ENCODE measurements around the gene UCKL1.
"Not testable (repeated sequence)": the region's sequence is repeated elsewhere in the genome, so short reads cannot be mapped to it uniquely, and the experiment has no call there.

UCKL1 gene

DNA sequence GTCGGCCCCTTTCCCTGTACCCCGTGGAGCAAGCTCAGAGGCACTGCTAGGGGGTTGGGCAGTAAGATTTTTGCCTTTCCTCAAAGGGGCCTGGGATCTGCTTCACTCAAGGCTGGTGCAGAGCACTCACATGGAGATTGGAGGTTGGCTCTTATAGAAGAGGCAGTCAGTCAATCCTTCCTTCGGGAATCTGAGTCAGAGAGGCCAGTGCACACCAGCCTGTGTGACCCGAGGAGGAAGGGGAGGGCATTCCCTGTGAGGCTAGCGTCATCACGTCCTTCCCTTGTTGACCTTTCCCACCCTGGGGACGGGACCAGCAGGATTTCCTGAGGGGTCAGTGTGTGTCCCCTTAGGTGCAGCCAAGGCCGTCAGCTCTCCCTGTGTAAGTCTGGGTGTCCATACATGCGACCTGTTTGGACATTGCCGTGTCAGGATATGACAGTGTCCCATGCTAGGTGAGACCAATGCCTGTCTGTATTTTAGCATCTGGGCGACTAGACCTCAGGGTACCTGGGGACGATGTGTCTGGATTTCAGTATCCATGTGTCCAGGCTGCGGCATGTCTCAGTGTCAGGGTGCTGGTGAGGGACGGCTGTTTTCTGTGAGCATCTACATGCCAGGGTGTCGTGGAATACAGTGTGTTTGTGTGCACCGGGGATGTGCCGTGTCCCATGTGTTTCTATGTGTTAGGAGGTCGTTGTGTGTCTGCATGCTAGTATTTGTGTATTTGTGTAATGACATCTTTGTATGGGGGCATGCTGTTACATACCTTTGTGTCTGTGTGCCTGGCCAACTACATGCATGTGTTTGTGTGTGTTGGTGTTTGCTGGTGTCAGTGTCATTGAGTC is 16.3 kb upstream of the UCKL1 start:
- DNase-seq, result no peak

DNA sequence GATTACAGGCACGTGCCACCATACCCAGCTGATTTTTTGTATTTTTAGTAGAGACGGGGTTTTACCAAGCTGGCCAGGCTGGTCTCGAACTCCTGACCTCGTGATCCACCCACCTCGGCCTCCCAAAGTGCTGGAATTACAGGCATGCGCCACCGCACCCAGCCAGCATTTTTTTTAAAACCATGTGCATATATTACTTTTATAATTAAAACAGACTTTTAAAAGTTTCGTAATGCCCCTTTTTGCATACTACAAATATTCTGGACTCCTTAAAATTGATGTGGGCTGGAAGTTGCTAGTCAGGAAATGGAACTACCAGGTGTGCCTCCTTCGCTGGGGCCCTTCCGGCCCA is 15.7 kb upstream of the UCKL1 start:
- DNase-seq, result not testable (repeated sequence)

DNA sequence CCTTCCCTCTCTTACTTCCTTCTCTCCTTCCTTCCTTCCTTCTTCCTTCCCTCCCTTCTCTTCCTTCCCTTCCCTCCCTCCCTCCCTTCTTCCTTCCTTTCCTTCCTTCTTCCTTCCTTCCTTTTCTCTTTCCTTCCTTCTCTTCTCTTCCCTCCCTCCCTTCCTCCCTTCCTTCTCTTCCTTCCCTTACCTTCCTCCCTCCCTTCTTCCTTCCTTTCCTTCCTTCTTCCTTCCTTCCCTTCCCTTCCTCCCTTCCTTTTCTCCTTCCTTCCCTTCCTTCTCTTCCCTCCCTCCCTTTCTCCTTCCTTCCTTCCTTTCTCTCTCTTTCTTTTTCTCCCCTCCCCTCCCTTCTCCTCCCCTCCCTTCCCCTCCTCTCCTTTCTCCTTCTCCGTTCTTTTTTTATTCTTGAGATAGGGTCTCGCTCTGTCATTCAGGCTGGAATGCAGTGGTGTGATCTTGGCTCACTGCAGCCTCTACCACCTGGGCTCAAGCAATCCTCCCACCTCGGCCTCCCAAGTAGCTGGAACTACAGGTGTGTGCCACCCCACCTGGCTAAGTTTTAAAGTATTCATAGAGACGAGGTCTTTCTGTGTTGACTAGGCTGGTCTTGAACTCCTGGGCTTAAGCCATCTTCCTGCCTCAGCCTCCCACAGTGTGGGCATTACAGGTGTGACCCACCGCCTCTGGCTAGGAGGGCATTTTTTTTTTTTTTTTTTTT is 14.7 kb upstream of the UCKL1 start:
- DNase-seq, result no peak

DNA sequence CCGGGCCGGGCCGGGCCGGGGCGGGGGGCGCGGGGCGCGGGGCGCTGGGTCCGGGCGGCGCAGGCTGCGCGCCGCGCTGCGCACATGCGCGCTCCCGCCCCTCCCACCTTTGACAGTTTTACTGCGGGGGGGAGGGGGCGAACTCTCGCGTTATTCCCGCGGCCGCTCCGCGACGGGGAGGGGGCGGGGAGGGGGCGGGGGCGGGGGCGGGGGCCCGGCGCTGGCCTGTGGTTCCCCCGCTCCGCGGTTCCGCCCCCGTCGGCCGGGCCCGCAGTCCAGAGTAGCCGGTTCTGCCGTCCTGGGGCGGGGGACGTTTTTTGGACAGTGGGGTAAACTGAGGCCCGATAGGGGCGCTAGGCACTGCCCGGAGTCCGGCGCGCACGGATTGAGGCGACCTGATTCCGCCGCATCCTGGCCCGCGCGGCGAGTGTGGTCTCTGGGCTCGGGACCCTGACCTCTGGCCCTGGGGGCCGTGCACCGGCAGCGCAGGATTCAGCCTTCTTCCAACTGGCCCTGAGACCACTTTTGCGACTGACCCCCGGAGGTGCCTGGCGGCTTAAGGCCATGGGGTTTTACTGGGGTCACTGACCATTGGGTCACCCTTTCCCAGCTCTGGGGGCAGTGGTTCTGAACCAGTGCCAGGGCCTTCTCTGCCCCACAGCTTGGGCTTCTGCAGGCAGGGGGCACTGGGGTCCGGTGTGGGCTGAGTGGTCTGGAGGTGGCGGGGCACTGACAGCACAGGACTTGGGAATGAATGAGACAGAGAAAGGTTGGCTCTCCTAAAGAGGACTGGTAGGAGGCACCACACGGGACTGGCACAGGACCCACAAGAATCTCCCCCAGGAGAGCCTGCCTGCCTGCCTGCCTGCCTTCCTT is 13.9 kb upstream of the UCKL1 start, which contains the start of gene ZNF512B:
ZNF512B (minus strand) TSS at position 93 of the 876 bp plus-strand sequence. CDS start 1,980 bp downstream, outside the sequence.
- peak; percentile 30 for DNase-seq

DNA sequence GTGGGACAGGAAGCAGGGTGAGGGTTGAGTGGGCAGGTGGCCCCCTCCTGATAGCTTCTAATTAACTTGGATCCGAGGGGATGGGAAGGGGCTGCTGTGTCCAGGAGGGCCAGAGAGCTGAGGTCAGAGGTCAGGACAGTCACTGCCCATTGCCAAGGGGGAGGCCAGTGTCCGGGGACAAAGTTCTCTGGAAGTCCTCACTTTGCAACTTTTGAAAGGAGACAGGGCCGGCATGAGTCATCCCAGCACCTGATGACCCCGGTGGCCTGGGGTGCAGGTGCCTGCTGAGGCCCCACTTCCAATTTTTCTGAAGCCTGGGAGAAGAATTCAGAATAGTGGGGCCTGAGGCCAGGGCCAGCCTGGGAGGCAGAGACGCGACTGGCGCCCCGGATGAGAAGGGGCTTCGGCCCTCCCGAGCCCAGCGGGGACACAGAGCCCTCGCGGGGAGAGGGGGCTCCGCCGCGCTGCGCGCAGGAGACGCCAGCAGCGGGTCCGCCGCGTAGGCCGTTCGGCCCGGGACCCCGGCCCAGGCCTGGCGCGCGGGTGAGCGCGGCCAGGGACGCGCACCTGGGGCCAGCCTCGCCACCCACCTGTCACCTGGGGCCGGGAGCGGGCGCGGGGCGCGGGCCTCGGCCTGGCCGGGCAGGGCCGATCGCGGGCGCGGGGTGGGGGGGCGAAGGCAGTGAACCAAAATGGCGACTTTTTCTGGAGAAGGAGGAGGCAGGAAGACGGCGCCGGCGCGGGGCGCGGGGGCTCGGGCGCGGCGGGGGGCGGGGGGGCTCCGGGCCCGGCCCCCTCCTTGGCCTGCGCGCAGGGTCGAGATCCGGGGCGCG is 12.9 kb upstream of the UCKL1 start:
- DNase-seq, result no peak

DNA sequence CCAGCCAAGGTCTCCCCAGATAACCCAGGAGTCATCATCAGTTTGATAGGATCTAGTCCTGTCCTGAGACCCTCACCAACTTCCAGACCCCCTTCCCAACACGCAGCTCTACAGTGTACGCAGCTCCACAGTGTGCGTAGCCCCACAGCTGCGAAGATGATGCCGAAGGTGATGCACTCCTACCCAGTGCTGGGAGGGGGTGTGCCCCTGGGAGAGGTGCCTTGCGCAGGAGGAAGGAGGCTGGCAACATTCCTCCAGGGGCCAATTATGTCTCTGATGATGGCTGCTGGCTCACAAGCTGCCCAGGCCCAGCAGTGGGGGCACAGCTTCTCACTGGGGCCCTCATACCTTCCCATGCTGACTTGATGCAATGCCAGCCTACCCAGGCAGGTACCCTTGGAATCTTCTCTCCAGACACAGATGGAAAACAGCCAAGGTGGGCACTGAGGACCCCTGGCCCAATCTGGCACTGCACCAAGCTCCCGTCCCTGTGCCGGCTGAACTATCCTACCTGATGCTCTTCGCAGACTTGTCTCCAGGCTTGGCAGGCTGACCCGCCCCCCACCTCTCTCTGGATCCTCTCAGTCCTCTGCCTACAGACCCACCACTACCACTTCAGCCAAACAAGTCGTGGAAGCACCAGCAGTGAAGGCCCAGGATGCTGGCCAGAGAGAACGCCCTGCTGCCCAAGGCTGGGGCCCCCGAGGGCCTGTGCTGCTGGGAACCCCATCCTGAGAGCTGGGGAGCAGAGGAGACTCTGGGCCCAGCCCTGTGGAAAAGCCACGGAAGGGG is 12.1 kb upstream of the UCKL1 start:
- DNase-seq, result no peak

DNA sequence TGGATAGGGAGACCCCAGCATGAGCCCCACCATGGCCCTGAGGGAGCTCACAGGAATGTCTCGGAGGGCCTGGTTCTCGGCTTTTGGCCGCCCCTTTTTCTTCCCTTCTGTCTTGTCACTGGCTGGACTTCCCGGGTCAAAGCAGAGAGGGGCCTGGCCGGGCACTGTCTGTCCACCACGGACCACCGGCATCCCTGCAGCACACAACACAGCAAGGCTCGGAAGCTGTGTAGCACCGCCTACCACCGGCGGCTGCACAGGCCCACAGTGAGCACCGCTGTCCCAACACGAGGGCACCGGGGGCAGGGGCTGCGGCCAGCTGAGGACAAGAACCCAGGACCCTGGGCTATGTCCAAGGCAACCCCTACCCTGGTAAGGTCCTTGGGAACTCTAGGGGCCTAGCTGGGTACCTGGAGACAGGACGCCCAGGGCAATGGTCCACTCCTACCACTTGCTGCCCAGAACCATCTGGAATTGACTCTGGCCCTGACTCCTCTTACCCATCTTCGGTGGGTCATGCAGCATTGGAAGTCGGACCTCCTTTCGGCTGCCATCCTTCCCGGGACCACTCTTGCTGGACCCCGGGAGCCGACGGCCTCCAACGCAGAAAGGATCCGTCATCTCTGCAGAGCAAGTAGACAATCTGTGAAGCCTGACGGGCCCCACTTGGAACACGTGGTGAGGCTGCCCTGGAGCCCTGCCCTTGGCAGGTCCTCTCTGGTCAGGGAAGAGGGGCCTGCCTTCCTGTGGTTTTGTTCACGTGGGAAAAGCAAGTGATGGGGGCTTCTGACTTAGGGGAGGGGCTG is 11.3 kb upstream of the UCKL1 start:
- no peak for DNase-seq

DNA sequence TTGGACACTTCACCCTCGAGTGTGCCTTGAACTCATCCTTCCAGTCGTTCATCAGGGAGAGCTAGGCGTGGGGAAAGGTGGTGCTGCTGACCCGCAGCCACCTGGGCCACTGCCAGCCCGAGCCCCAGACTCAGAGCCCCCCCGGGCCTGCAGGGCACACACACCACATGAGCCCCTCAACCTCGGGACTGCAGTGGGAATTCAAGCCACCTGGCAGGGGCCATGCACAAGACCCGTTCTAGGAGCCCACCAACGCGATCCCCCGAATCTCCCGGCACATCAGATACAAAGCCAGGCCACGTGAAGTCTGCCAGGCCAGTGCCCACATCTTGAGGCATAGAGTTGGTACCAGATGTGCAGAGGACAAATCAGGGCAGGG is 10.7 kb upstream of the UCKL1 start:
- DNase-seq, result no peak

DNA sequence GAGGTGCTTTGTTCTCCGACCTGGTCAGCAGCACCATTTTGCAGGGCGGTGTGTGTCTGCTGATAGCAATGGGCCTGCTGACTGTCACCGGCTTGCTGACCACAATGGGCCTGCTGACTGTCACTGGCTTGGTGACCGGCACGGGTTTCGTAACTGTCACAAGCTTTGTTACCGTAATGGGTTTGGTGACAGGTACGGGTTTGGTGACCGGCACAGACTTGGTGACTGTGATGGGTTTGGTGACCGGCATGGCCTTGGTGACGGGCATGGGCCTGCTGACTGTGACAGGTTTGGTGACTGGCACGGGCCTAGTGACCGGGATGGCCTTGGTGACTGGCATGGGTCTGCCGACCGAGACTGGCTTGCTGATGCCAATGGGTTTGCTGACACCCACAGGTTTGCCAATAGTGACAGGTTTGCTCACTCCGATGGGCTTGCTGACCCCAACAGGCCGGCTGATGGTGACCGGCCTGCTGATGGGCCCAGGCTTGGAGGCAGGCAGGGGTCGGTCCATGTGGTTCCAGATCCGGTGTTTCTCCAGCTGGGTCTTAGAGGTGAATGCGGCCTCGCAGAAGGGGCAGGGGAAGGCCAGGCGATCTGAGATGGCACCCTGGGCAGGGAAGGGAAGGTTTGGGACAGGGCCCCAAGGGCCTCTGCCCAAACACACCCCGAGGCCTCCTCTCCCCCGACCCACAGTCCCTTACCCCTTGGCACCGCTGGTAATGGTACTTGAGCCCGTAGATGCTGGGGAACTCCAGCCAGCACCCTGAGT is 10.1 kb upstream of the UCKL1 start:
- DNase-seq, result no peak

DNA sequence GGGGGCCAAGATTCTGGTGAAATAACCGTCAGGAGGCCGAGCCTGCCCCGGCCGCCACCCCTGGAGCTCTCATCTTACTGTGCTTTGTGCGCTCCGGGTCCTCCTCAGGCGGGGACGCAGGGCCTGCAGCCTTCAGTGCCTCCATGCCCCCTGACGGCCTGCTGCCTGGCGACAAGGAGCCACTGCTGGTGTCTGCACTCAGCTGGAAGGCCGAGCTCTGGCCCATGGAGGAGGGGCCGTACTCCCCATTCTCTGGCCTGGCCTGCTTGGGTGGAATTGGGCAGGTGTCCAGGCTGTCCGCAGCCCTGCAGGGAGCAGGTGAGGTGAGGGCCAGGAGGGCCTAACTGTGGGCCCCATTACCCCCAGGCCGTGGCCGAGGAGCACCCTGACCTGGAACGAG is 8.2 kb upstream of the UCKL1 start:
- no peak for DNase-seq

DNA sequence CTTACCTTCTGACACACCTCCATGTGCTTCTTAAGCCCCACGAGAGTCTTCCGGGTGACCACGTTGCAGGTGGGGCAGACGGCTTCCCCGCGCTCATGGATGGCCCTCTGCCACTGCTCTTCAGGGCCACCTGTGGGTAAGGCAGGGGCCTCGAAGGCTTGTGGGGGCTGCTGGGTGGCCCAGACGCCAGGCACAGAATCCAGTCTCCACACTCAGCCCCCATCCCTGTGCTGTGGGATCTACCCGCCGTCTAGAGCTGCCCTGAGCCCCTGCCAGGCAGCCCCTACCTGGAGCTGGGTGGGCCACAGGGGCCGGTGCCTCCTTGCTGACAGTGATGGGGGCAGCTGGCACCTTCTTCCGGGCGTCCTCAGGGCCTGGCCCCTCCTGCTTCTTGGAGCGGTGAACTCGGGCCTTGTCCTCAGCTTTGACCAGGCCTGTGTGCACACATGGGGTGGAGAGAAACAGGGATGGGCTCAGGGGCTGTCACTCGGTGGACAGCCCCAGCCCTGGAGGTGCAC is 7.6 kb upstream of the UCKL1 start:
- no peak for DNase-seq

DNA sequence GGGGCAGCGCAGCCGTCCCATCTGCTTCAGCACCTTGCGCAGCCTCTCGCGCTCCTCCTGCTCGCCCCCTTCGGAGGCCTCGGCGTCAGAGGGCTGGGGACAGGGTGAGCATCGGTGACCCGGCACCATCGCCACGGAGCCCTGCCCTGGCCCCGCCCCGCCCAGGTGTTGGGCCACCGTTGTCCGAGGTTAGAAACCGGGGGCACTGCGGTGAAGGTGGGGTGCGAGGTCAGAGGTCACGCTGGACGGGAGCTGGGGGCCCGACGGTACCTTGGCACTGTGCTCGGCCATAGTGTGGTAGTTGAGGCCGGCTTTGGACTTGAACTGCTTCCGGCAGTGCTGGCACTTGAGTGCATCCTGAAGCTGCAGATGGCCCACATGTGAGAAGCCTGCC is 7.1 kb upstream of the UCKL1 start:
- no peak for DNase-seq

DNA sequence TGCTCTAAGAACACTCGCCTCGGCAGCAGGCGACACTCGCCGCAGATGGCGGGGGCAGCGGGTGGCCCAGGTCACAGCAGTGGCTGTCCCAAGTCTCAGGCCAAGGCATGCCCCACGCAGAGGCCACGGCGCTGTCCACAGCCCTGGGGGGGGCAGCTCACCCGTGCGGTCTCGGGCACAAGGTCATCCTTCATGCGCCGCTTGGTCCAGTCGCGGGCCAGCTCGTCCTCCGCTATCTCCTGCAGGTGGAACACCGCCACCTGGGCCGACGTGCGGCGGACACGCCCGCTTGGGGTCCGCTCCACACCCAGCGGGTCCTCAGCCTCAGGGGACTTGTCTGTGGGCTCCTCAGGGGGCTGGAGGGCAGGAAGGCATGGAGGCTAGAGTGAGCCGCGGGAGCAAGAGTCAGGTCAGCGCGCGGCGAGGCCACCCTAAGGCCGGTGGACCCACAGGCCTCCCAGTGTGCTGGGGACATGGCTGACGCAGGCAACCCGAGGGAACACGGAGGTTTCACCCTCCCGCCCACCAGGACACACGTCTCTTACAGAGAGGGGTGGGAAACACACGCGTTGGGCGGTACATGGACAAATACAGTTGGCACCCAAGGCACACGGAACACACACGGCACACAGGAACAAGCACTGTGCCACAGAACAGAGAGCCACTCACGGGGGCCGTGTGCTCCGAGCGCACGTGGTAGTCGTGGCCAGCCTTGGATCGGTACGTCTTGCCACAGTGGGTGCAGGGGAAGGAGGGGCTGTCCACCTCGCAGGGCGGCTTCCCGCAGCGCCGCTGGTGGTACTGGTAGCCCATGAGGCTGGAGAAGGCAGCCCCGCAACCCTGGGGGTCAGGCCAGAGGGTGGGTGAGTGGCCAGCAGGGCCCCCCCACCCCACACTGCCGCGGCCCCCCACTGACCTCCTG is 6.5 kb upstream of the UCKL1 start:
- no peak for DNase-seq

DNA sequence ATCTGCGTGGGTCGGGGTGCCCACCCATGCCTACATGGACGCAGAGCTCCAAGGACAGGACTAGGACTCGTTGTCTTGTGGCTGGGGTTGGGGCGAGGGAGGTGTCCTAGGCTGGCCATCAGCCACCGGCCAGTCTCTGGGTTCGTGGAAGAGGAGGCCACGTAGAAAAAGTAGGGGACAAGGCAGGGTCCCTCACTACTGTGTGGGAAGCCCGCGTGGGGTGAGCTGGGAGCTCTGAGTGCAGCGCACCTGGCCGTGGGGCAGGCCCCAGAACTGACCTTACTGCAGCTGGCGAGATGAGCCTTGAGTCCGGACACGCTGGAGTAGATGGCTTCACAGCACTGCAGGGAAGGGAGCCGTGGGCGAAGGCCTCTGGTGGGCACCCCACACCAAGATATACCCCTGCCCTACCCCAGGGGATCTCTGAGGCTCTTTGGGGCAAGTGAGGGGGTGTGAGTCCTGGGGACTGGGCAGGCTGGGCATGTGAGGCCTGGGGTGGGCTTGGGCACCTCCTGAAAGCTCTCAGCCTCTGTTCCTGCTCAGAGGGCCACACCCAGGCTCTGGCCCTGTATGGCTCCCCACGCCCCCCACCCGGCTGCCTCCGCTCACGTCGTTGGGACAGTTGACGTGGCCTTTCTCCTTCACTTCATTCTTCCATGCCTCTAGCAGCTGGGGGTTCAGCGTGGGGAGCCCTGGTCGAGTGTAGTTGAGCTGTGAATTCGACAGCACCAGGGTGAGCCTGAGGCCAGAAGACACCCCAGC is 5.6 kb upstream of the UCKL1 start:
- DNase-seq, result no peak

DNA sequence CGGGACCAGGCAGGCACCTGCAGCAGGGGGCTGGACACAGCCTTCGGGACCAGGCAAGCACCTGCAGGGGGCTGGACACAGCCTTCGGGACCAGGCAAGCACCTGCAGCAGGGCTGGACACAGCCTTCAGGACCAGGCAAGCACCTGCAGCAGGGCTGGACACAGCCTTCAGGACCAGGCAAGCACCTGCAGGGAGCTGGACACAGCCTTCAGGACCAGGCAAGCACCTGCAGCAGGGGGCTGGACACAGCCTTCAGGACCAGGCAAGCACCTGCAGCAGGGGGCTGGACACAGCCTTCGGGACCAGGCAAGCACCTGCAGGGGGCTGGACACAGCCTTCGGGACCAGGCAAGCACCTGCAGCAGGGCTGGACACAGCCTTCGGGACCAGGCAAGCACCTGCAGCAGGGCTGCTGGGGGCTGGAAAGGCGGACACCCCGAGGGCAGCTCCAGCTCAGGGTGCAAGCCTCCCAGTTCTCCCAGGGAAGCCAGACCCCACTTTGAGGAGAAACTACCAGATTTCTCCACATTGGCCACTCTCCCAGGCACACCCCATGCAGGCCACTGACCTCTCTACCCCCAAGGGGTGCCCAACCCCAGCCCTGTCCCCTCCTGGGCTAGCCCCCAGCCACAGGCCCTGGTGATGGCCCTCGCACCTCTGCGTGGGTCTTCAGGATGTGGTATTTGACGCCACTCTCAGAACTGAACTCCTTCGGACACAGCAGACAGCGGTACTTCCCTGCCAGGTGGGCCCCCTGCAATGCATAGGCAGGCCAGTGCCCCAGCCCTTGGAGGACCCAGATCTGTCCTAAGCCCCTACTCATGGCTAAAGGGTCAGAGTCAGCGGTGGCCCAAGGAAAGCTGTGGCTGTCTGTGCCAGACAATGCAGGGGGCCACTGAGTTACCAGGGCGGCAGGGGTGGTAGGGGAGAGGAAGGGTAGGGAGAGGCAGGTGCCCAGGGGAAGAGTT is 4.7 kb upstream of the UCKL1 start:
- DNase-seq, result not testable (repeated sequence)

DNA sequence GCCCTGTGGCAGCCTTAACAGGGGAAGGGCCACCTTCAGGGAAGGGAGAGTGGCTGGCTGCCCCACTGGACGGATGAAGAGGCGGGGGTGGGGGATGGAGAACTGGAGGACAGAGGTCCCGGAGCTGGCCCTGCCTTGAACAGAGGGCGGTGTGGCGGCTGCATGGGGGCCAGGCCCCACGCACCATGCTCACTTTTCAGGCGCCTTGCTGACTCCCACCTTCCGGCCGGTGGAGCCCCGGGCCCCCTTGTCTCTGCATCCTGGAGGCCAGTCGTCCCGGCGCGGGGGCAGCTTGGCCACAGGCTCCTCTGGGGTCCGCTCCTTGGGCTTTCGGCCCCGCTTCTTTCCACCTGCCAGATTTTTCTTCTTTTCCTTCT is 3.5 kb upstream of the UCKL1 start:
- no peak for DNase-seq

Data from kidney glomerular epithelial cell (primary cell).